Loucy (cell line): ENCODE data around the gene STIMATE.

Experiments
- EZH2phosphoT487 ChIP-seq: fragments of 200-600 bp; IDR thresholded peaks from 2 replicates; pipeline ENCODE4 v1.6.1; 2018; ENCODE audit warnings: antibody characterized with exemption, mild to moderate bottlenecking, moderate library complexity, borderline replicate concordance
- TF ChIP-seq, protein P1 (sequence below): fragments of 200-600 bp; sonication (generic); conservative IDR thresholded peaks from 2 replicates; pipeline ENCODE4 v1.5.1; 2014; ENCODE audit warnings: mild to moderate bottlenecking, antibody characterized with exemption, low read length

DNA sequence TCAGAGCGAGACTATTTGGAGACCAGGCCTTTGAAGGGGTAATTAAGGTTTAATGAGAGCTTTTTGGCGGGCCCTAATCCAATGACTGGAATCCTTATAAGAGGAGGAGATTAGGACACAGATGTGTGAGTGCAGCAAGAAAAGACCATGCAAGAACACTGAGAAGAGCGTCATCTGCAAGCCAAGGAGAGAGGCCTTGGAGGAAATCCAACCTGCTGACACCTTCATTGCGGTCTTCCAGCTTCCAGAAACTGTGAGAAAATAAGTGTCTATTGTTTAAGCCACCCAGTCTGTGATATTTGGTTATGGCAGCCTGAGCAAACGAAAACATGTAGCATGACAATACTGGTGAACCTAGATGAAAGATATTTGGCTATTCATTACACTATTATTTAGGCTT lies 39.5 kb downstream of the STIMATE start:
- TF ChIP-seq, protein P1, sequence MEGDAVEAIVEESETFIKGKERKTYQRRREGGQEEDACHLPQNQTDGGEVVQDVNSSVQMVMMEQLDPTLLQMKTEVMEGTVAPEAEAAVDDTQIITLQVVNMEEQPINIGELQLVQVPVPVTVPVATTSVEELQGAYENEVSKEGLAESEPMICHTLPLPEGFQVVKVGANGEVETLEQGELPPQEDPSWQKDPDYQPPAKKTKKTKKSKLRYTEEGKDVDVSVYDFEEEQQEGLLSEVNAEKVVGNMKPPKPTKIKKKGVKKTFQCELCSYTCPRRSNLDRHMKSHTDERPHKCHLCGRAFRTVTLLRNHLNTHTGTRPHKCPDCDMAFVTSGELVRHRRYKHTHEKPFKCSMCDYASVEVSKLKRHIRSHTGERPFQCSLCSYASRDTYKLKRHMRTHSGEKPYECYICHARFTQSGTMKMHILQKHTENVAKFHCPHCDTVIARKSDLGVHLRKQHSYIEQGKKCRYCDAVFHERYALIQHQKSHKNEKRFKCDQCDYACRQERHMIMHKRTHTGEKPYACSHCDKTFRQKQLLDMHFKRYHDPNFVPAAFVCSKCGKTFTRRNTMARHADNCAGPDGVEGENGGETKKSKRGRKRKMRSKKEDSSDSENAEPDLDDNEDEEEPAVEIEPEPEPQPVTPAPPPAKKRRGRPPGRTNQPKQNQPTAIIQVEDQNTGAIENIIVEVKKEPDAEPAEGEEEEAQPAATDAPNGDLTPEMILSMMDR: no peak
- no peak for TF ChIP-seq EZH2phosphoT487
